Kidney (tissue), 14 donors: ENCODE results near the gene OR4D5. TPM values are rescaled to one million over a fixed set of nuclear protein-coding genes. Genes with fewer than 3 reads are reported as not detected.

ENCODE experiments used
- DNase-seq, 5 donors: peaks; one replicate each; pipeline ENCODE4 v3.0.0-alpha.2; 2013 to 2020
- FAIRE-seq: peaks from 2 replicates; lab custom pipeline; 2012; peaks lifted over from hg19 to GRCh38; lab: Jason Lieb, UNC
- H3K27ac ChIP-seq, 2 donors: one replicate each; pipeline ENCODE4 v1.7.0; 2013; ENCODE audit warnings: low read depth in 2 of 2, low read length in 2 of 2, inconsistent platforms in 1 of 2
- H3K27me3 ChIP-seq: one replicate; pipeline ENCODE4 v1.7.1; 2013; ENCODE audit warnings: low read length, inconsistent platforms; ENCODE audit not compliant: control insufficient read depth, insufficient read depth
- H3K36me3 ChIP-seq, 3 donors: one replicate each; pipeline versions ENCODE4 v1.7.0 to v1.7.1; 2013; ENCODE audit warnings: low read length in 3 of 3, control low read depth in 1 of 3, inconsistent platforms in 1 of 3; ENCODE audit not compliant: insufficient read depth in 3 of 3, control insufficient read depth in 2 of 3
- H3K4me1 ChIP-seq, 3 donors: one replicate each; pipeline versions ENCODE4 v1.7.0 to v1.7.1; 2013; ENCODE audit warnings: low read length in 3 of 3, inconsistent platforms in 1 of 3, low read depth in 1 of 3; ENCODE audit not compliant: control insufficient read depth in 2 of 3, insufficient read depth in 2 of 3
- H3K4me3 ChIP-seq, 3 donors: one replicate each; pipeline versions ENCODE4 v1.7.0 to v1.8.1; 2013; ENCODE audit warnings: low read length in 3 of 3, control low read depth in 1 of 3, inconsistent platforms in 1 of 3
- H3K9ac ChIP-seq, 3 donors: one replicate each; pipeline versions ENCODE4 v1.7.0 to v1.7.1; 2013; ENCODE audit warnings: low read length in 3 of 3, control low read depth in 1 of 3, inconsistent platforms in 1 of 3
- H3K9me3 ChIP-seq, 3 donors: one replicate each; pipeline versions ENCODE4 v1.7.0 to v1.7.1; 2013; ENCODE audit warnings: low read length in 3 of 3, control low read depth in 1 of 3, inconsistent platforms in 1 of 3; ENCODE audit not compliant: control insufficient read depth in 2 of 3, insufficient read depth in 1 of 3
- intact Hi-C: fragments of 100-400 bp; cut with DNase I; formaldehyde crosslinking; loops from one replicate; pipeline ENCODE4 v1.11.1; 2022
- polyA plus RNA-seq: library from polyadenylated mRNA; stranded (reverse); fragments of 350-450 nt; fragmentation: Illumina TruSeq; extraction: RNeasy Lipid Tissue Mini Kit (QIAGEN cat#74804); gene quantifications from one replicate; pipeline ENCODE4 v1.2.3, GENCODE V29; 2014; ENCODE audit warnings: low read depth, low replicate concordance; ENCODE audit not compliant: insufficient read depth
- total RNA-seq: library from RNA; stranded (reverse); fragmentation: NEBNext Ultra II Directional; extraction: Animal tissue kit (Norgen Biotek cat#: 25700); gene quantifications from one replicate; pipeline ENCODE4 v1.2.1, GENCODE V29; 2021
- TF ChIP-seq, protein P1 (sequence below): IDR thresholded peaks from 3 replicates; pipeline ENCODE4 v1.5.1; 2012; ENCODE audit warnings: mild to moderate bottlenecking, moderate library complexity, borderline replicate concordance; ENCODE audit not compliant: insufficient read depth; ENCODE audit errors: extremely low read depth
- donor health status: control.
- donor health status: control.
- donor health status: control.
- donor health status: control.
- donor health status: control.
- donor health status: DM: yes; HTN: yes; CAD: no.
- donor health status: Normal renal cell carcinoma (clear cell type).

Gene OR4D5
- total and polyA plus RNA-seq, 2 donors from 2014 or later = not detected

DNA sequence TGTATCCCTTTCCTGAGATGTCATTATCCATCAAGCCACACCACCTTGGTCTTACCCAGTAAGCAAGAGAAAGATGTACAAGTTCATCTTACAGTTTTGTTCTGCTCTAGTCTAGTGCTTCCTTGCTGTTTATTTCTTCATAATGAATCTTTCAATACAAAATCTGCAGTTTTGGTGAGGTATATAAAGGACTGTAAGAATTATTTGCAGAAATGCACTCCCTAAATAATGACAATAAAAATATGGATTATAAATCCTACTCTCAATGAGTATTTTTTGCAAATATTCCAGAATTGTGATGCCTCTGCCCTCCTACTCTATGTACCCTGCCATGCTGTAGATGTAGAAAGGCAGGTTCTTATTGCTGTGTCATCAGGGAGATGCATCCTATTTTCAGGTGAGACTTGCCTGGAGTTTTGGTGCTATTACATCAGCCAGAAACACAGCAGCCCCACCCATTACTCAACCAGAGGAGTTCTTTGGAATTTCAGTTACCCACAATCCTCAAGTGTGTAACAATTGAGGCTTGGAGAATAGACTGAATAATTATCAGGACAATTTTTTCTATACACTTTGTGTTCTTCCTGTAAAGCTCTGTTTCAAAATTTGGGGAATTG, 38.4 kb downstream of the OR4D5 start, which contains the start of gene OR10S1:
OR10S1 (minus strand) TSS at position 51 of the 617 bp plus-strand sequence. CDS start 117 bp downstream, outside the sequence.
- TF ChIP-seq, protein P1, sequence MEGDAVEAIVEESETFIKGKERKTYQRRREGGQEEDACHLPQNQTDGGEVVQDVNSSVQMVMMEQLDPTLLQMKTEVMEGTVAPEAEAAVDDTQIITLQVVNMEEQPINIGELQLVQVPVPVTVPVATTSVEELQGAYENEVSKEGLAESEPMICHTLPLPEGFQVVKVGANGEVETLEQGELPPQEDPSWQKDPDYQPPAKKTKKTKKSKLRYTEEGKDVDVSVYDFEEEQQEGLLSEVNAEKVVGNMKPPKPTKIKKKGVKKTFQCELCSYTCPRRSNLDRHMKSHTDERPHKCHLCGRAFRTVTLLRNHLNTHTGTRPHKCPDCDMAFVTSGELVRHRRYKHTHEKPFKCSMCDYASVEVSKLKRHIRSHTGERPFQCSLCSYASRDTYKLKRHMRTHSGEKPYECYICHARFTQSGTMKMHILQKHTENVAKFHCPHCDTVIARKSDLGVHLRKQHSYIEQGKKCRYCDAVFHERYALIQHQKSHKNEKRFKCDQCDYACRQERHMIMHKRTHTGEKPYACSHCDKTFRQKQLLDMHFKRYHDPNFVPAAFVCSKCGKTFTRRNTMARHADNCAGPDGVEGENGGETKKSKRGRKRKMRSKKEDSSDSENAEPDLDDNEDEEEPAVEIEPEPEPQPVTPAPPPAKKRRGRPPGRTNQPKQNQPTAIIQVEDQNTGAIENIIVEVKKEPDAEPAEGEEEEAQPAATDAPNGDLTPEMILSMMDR = no peak
- no peak within 1 kb of the TSS for H3K27ac ChIP-seq
- H3K27me3 ChIP-seq = no peaks in the 10 kb centered on the region
- DNase-seq (no peak), FAIRE-seq (no peak)
- H3K4me3 ChIP-seq = no peak within 1 kb of the TSS
- no peak within 1 kb of the TSS for H3K9ac ChIP-seq
- no peaks in the 10 kb centered on the region for H3K36me3 ChIP-seq
- intact Hi-C loops = no loop called here
- no peaks in the 10 kb centered on the region for H3K4me1 ChIP-seq
- H3K9me3 ChIP-seq = no peaks in the 10 kb centered on the region

DNA sequence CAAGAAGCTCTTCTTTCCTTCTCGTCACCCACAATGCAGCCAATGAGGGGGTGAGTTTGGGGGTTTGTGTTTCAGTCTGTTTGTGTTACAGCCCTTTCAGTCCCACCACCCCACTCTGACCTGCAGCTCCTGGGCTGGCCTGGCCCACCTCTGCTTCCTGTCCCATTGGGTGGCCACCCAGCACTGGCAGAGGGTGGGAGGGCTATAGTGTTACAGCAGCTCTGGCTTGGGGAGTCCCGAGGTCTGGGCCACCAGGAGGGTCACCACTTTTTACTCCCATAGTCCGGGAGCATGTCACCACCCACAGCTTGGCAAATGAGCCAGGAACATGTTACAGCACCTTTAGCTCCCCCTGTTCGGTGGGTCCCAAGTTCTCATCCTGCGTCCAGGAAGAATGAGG, 39.9 kb downstream of the OR4D5 start:
- Histone ChIP-seq H3K4me1 (no peaks in the 10 kb centered on the region), H3K27me3 (no peaks in the 10 kb centered on the region), H3K36me3 (no peaks in the 10 kb centered on the region), H3K4me3 (no peak overlapping the region), H3K9ac (no peak overlapping the region), H3K9me3 (no peaks in the 10 kb centered on the region), H3K27ac (no peak overlapping the region)
- intact Hi-C loops = no loop called here
- no peak for DNase-seq
- no peak for FAIRE-seq
- TF ChIP-seq, protein P1 = no peak

Other genes starting within 250 kb of the OR4D5 start
- gene ZNF202, start 198.0 kb upstream of the OR4D5 start, total RNA-seq = 9.8 TPM
- gene ZNF202, start 198.0 kb upstream of the OR4D5 start, polyA plus RNA-seq = 4.5 TPM
- not detected for gene OR6X1, start 185.1 kb upstream of the OR4D5 start, total RNA-seq
- not detected for gene OR6X1, start 185.1 kb upstream of the OR4D5 start, polyA plus RNA-seq
- not detected for gene OR6M1, start 133.3 kb upstream of the OR4D5 start, total RNA-seq
- gene OR6M1, start 133.3 kb upstream of the OR4D5 start, polyA plus RNA-seq = not detected
- gene TMEM225, start 53.9 kb upstream of the OR4D5 start, total RNA-seq = not detected
- not detected for gene TMEM225, start 53.9 kb upstream of the OR4D5 start, polyA plus RNA-seq
- not detected for gene OR8D4, start 37.5 kb upstream of the OR4D5 start, total RNA-seq
- not detected for gene OR8D4, start 37.5 kb upstream of the OR4D5 start, polyA plus RNA-seq
- not detected for gene OR6T1, start 4.2 kb downstream of the OR4D5 start, total RNA-seq
- not detected for gene OR6T1, start 4.2 kb downstream of the OR4D5 start, polyA plus RNA-seq
- not detected for gene OR10S1, start 38.2 kb downstream of the OR4D5 start, total RNA-seq
- not detected for gene OR10S1, start 38.2 kb downstream of the OR4D5 start, polyA plus RNA-seq
- gene OR10G6, start 55.5 kb downstream of the OR4D5 start, total RNA-seq = not detected
- gene OR10G6, start 55.5 kb downstream of the OR4D5 start, polyA plus RNA-seq = not detected
- gene OR10G4, start 73.4 kb downstream of the OR4D5 start, total RNA-seq = not detected
- not detected for gene OR10G4, start 73.4 kb downstream of the OR4D5 start, polyA plus RNA-seq
- not detected for gene OR10G9, start 83.4 kb downstream of the OR4D5 start, total RNA-seq
- gene OR10G9, start 83.4 kb downstream of the OR4D5 start, polyA plus RNA-seq = not detected
- not detected for gene OR10G8, start 87.2 kb downstream of the OR4D5 start, total RNA-seq
- not detected for gene OR10G8, start 87.2 kb downstream of the OR4D5 start, polyA plus RNA-seq
- gene OR10G7, start 101.7 kb downstream of the OR4D5 start, total RNA-seq = not detected
- not detected for gene OR10G7, start 101.7 kb downstream of the OR4D5 start, polyA plus RNA-seq
- gene VWA5A, start 175.8 kb downstream of the OR4D5 start, total RNA-seq = 57.2 TPM
- gene VWA5A, start 175.8 kb downstream of the OR4D5 start, polyA plus RNA-seq = 25.0 TPM
- not detected for gene OR10D3, start 243.7 kb downstream of the OR4D5 start, total RNA-seq
- gene OR10D3, start 243.7 kb downstream of the OR4D5 start, polyA plus RNA-seq = not detected